ENCODE measurements around the gene POU2F2. TPM values are rescaled to one million over a fixed set of nuclear protein-coding genes. Genes with fewer than 3 reads are reported as not detected.

POU2F2 gene
- total RNA-seq, 1 donor from 2014 or later = 0.65 TPM

DNA sequence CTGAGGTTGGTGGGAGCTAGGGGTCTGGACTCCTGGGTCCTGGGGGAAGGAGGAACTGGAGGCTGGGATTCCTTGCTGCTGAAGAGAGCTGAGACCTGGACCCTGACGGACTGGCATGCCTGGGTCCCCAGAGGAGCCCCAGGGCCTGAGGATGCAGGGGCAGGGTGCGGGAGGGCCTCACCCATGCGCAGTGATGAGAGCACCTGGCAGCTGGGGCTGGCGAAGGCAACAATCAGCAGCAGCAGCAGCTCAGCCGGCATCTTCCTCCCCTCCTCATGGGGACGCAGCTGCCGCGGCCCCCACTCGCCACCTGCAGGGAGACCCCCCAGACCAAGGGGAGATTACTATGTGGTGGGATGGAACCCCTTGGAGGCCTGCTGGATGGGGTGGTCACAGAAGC is 66.7 kb downstream of the POU2F2 start:
- TF ChIP-seq, protein P1, sequence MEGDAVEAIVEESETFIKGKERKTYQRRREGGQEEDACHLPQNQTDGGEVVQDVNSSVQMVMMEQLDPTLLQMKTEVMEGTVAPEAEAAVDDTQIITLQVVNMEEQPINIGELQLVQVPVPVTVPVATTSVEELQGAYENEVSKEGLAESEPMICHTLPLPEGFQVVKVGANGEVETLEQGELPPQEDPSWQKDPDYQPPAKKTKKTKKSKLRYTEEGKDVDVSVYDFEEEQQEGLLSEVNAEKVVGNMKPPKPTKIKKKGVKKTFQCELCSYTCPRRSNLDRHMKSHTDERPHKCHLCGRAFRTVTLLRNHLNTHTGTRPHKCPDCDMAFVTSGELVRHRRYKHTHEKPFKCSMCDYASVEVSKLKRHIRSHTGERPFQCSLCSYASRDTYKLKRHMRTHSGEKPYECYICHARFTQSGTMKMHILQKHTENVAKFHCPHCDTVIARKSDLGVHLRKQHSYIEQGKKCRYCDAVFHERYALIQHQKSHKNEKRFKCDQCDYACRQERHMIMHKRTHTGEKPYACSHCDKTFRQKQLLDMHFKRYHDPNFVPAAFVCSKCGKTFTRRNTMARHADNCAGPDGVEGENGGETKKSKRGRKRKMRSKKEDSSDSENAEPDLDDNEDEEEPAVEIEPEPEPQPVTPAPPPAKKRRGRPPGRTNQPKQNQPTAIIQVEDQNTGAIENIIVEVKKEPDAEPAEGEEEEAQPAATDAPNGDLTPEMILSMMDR (IDR thresholded peaks at IDR 0.05; ENCODE audit: unreplicated experiment) = no peak
- Mint-ChIP-seq H3K27me3 (ENCODE audit: low read depth) (peaks cover 3% of the 10 kb centered on the region), H3K4me3 (no peak overlapping the region), H3K27ac (no peak overlapping the region), H3K4me1 (peaks cover 3% of the 10 kb centered on the region), H3K36me3 (peaks cover 15% of the 10 kb centered on the region), H3K9me3 (no peaks in the 10 kb centered on the region)
- DNase-seq (ENCODE audit: low spot score in 2 of 2, unreplicated experiment in 2 of 2) = no peak

DNA sequence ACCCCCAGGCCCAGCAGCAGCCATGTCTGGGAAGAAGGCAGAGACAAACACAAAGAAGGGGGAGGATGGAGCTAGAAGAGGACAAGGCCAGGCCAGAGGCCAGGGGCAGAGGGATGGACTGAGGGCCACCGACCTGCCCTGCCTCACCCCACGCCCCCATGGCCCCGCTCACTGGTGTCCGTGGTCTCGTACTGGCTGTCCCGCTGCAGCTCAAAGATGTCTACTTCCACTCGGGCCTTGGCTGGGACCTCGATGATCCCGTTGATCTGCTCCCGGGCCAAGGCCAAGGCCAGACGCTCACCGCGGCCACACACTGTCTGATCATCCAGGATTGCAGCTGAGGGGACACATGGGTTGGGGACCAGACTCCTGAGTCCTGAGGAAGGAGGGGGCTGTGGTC is 67.2 kb downstream of the POU2F2 start:
- Mint-ChIP-seq H3K36me3 (peaks cover 15% of the 10 kb centered on the region), H3K9me3 (no peaks in the 10 kb centered on the region), H3K4me1 (no peaks in the 10 kb centered on the region), H3K27me3 (ENCODE audit: low read depth) (peaks cover 1% of the 10 kb centered on the region), H3K27ac (no peak overlapping the region), H3K4me3 (no peak overlapping the region)
- TF ChIP-seq, protein P1 (IDR thresholded peaks at IDR 0.05; ENCODE audit: unreplicated experiment) = no peak
- no peak for DNase-seq (ENCODE audit: low spot score in 2 of 2, unreplicated experiment in 2 of 2)

DNA sequence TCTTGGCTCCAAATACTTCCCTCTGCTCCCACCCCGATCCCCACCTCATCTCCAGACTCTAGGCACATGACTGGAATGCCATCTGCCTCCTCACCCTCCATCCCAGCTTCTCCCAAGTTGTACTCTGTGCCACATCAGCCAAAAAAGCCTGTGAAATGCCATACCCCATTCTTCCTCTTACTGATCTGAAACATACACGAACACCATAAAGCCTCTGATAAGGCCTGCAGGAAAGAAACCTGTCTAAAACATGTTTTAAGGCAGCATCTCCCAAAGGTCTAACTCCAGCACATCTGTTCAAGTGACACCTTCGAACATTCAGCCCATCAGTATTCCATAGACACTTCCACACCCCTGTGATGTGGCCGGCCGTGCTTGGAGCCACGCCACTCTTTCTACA is 67.8 kb downstream of the POU2F2 start:
- peaks cover 1% of the 10 kb centered on the region for H3K27me3 Mint-ChIP-seq (ENCODE audit: low read depth)
- H3K36me3 Mint-ChIP-seq = peaks cover 20% of the 10 kb centered on the region
- no peak for DNase-seq (ENCODE audit: low spot score in 2 of 2, unreplicated experiment in 2 of 2)
- H3K4me1 Mint-ChIP-seq = no peaks in the 10 kb centered on the region
- no peak overlapping the region for H3K27ac Mint-ChIP-seq
- H3K9me3 Mint-ChIP-seq = no peaks in the 10 kb centered on the region
- no peak overlapping the region for H3K4me3 Mint-ChIP-seq
- TF ChIP-seq, protein P1 (IDR thresholded peaks at IDR 0.05; ENCODE audit: unreplicated experiment) = no peak

DNA sequence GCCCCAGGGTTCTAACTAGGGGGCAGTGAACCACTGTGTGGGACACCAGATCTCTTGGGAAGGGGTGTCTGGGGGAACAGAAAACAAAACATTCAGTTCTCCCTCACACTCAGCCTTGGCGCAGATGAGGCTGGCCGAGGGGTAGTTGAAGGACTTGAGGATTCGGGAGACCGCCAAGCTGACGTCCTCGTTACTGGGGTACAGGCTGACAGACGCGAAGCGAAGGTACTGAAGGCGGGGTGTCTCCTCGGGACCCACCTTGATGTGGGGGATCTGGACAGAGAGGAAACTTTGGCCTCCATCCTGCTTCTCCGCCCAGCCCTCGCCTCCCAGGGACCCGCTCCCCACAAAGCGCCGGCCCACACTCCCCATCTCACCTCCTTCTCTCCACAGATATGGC is 69.9 kb downstream of the POU2F2 start:
- Mint-ChIP-seq H3K27ac (no peak overlapping the region), H3K9me3 (no peaks in the 10 kb centered on the region), H3K4me1 (no peaks in the 10 kb centered on the region), H3K27me3 (ENCODE audit: low read depth) (peaks cover 1% of the 10 kb centered on the region), H3K36me3 (peaks cover 24% of the 10 kb centered on the region), H3K4me3 (no peak overlapping the region)
- TF ChIP-seq, protein P1 (IDR thresholded peaks at IDR 0.05; ENCODE audit: unreplicated experiment) = no peak
- DNase-seq (ENCODE audit: low spot score in 2 of 2, unreplicated experiment in 2 of 2) = no peak

DNA sequence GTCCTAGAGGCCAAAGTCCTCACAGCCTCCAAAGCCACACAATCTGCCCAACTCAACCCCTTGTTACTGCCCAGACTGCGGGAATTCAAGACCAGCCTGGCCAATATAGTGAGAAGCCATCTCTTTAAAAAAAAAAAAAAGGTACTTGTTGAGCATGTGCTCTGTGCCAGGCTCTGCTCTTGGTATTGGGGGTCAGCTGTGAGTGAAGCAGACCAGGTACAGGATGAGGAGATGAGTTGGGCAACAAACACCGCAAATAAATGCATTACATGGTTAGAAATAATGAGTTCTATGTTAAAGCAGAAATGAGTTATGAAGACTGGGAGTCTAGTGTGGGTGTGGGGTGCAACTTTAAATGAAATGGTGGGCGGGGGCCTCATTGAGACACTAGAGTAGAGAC is 72.1 kb downstream of the POU2F2 start:
- Mint-ChIP-seq H3K4me3 (no peak overlapping the region), H3K4me1 (no peaks in the 10 kb centered on the region), H3K27me3 (ENCODE audit: low read depth) (no peaks in the 10 kb centered on the region), H3K9me3 (no peaks in the 10 kb centered on the region), H3K27ac (no peak overlapping the region), H3K36me3 (peaks cover 28% of the 10 kb centered on the region)
- TF ChIP-seq, protein P1 (IDR thresholded peaks at IDR 0.05; ENCODE audit: unreplicated experiment) = no peak
- no peak for DNase-seq (ENCODE audit: low spot score in 2 of 2, unreplicated experiment in 2 of 2)

DNA sequence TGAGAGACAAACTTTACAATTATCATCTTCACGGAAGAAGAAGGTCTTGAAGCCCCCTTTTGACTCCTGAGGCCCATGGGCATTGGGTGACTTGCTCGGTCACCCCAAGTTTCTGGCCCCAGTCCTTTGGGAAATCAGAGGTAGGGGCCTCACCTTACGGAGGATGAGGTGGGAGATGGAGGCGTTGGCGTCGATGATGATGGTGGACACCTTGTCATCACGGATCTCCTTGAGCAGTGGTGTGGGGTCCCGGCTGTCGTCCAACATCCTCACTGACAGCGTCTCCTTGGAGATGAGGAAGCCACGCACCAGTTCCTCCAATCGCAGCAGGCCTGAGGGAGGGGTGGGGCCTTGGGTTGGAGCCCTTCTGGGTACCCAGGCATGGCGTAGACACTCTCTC is 73.0 kb downstream of the POU2F2 start:
- H3K9me3 Mint-ChIP-seq = no peaks in the 10 kb centered on the region
- H3K36me3 Mint-ChIP-seq = peaks cover 28% of the 10 kb centered on the region
- DNase-seq (ENCODE audit: low spot score in 2 of 2, unreplicated experiment in 2 of 2) = no peak
- TF ChIP-seq, protein P1 (IDR thresholded peaks at IDR 0.05; ENCODE audit: unreplicated experiment) = no peak
- H3K4me1 Mint-ChIP-seq = no peaks in the 10 kb centered on the region
- H3K4me3 Mint-ChIP-seq = no peak overlapping the region
- no peaks in the 10 kb centered on the region for H3K27me3 Mint-ChIP-seq (ENCODE audit: low read depth)
- H3K27ac Mint-ChIP-seq = no peak overlapping the region

Data from mesothelial cell of epicardium (in vitro differentiated cells).